Uterus (tissue), 2 donors: ENCODE measurements around the gene ADIRF.

Source experiments
- CTCF ChIP-seq, 4 experiments: fragments of 200-600 bp in 2 of 4; fragments of 450-650 bp in 2 of 4; sonication (generic) in 2 of 4; IDR thresholded peaks; one replicate each; pipeline ENCODE4 v1.5.1; 2016 to 2019; ENCODE audit warnings: antibody characterized with exemption in 4 of 4, mild to moderate bottlenecking in 2 of 4, moderate library complexity in 1 of 4
- POLR2A ChIP-seq, 2 donors: fragments of 450-650 bp; IDR thresholded peaks; one replicate each; pipeline ENCODE4 v1.6.1; 2016; ENCODE audit warnings: antibody characterized with exemption in 2 of 2, mild to moderate bottlenecking in 1 of 2, moderate library complexity in 1 of 2

GRCh38 chr10:86964847-86965190, 3.5 kb upstream of the ADIRF start:
- TF ChIP-seq CTCF (IDR thresholded peaks at IDR 0.05) = no peak
- no peak for TF ChIP-seq POLR2A (IDR thresholded peaks at IDR 0.05)
